Activated CD4-positive, alpha-beta T cell treated with anti-CD3 and anti-CD28 coated beads, Interleukin-2, amount 50 U/mL, for 1 hour (primary cell): ENCODE results near the gene CCL24.
"Not testable (repeated sequence)": the region's sequence is repeated elsewhere in the genome, so short reads cannot be mapped to it uniquely, and the experiment has no call there.

Experiments
- DNase-seq: peaks from one replicate; pipeline ENCODE4 v3.0.0-alpha.2; 2020

CCL24 gene, protein sequence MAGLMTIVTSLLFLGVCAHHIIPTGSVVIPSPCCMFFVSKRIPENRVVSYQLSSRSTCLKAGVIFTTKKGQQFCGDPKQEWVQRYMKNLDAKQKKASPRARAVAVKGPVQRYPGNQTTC

GRCh38 chr7:75813781-75814236 is at the start of gene CCL24:
CCL24 (minus strand) TSS chr7:75813806; CDS start chr7:75813715, 91 bp downstream.
- DNase-seq = no peak

- DNase-seq = no peak
Observed at GRCh38 chr7:75861636-75862035, 48.0 kb upstream of the CCL24 start.

DNA sequence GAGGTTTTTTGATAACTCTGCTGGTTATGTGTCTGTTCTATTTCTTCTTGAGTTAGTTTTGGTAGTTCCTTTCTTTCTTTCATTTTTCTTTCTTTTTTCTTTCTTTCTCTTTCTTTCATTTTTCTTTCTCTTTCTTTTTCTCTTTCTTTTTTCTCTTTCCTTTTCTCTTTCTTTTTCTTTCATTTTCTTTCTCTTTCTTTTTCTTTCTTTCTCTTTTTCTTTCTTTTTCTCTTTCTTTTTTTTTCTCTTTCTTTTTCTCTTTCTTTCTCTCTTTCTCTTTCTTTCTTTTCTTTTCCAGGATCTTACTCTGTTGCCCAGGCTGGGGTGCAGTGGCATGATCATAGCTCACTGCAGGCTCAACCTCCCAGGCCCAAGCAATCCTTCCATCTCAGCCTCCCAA is 44.8 kb upstream of the CCL24 start:
- DNase-seq = no peak

- DNase-seq = no peak
Observed at GRCh38 chr7:75856536-75856935, 42.9 kb upstream of the CCL24 start.

DNA sequence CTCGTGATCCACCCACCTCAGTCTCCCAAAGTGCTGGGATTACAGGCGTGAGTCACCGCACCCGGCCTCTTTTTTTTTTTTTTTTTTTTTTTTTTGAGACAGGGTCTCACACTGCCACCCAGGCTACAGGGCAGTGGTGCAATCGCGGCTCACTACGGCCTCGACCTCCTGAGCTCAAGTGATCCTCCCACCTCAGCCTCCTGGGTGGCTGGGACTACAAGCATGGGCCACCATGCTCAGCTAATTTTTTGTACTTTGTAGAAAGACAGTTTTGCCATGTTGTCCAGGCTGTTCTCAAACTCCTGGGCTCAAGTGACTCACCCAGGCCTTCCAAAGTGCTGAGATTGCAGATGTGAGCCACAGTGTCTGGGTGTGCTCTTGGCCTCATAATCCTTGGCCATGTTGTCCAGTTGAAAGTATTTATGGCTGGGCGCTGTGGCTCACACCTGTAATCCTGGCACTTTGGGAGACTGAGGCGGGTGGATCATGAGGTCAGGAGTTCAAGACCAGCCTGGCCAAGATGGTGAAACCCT is 41.3 kb upstream of the CCL24 start:
- DNase-seq = not testable (repeated sequence)

DNA sequence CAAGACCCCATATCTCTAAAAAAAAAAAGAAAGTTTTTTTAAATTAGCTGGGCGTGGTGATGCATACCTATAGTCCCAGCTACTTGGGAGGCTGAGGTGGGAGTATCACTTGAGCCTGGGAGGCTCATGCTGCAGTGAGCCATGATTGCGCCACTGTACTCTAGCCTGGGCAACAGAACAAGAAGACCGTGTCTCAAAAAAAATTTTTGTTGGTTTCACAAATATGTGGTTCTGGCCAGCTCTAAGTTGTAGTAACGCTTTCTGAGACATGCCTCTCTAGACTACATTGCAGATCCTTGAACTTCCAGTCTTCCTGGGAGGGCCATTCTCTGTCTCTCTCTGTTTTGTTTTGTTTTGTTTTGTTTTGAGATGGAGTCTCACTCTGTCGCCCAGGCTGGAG is 40.6 kb upstream of the CCL24 start:
- no peak for DNase-seq

GRCh38 chr7:75850235-75850634 is 36.6 kb upstream of the CCL24 start:
- no peak for DNase-seq

- no peak for DNase-seq
Observed at GRCh38 chr7:75849573-75849972, 36.0 kb upstream of the CCL24 start.

GRCh38 chr7:75847707-75848106 is 34.1 kb upstream of the CCL24 start:
- no peak for DNase-seq

DNA sequence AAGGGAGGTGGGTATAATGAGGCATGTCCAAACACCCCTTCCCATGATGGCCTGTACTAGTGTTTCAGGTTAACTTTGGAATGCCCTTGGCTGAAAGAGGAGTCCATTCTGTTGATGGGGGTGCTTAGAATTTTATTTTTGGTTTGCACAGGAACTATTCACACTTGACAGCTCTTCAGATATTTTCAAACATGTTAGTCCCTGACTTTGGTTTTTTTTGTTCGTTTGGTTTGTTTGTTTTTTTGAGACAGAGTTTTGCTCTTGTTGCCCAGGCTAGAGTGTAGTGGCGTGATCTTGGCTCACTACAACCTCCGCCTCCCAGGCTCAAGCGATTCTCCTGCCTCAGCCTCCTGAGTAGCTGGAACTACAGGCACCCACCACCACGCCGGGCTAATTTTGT is 31.5 kb upstream of the CCL24 start:
- not testable (repeated sequence) for DNase-seq

DNA sequence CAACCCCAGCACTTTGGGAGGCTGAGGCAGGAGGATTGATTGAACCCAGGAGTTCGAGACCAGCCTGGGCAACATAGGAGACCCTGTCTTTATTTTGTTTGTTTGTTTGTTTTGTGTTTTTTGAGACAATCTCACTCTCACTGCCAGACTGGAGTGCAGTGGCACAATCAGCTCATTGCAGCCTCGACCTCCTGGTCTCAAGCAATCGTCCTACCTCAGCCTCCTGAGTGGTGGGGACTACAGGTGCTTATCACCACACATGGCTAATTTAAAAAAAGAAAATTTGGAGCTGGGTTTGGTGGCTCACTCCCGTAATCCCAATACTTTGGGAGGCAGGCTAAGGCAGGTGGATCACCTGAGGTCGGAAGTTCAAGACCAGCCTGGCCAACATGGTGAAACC is 30.6 kb upstream of the CCL24 start:
- no peak for DNase-seq

DNA sequence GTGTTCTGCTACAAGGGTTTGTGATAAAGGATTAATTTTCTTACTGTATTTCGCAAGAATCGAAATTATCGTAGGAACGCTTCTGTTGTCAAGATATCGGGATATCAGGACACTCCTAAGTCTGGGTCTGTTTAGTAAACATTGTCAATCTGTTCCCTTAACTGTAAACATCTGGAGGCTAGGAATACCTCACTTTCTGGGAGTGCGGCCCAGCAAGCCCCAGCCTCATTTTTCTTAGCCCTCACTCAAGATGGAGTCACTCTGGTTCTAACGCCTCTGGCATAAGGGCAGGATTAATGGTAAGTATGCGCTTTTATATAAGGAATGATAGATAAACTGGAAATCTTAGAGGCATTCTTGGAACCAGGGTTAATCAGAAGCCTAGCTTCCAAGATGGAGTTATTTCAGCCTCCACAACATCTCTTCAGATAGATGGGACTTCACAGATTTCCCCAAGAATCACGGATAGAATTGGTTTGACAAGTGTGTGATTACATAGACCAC is 30.1 kb upstream of the CCL24 start:
- no peak for DNase-seq

DNA sequence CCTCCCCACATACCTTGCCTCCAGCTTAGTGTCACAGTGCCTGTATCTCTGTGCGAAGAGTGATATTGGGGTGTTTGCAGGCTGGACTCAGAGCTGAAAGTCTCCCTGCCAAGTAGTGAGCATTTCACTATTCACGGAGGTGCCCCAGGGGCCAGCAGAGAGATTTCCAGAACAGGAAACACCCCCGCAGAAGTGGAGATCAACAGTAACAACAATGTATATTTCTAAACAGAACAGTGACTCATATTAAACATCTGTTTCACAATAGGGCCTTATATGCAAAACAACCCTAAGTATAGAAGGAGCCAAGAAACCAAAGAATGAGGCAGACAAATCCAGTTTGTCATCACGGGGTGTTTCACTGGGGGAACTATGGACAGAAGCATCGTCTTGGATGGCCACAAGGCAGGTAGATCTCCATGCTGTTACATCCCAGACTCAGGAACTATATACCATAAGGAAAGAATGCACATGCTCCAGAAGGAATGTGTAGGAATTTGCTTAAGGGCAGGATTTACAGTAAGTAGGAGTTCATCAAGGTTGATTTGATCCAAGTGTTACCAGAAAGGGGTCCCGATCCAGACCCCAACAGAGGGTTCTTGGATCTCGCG is 29.3 kb upstream of the CCL24 start:
- no peak for DNase-seq

DNA sequence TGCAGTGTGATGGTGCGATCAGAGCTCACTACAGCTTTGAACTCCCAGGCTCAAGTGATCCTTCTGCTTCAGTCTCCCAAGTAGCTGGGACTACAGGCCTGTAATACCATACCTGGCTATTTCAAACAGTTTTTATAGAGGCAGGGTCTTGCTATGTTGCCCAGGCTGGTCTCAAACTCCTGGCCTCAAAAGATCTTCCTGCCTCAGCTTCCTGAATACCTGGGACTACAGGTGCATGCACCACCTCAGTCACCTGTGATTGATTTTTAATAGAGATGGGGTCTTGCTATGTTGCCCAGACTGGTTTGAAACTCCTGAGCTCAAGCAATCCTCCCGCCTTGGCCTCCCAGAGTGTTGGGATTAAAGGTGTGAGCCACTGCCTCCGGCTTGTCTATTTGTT is 26.4 kb upstream of the CCL24 start:
- no peak for DNase-seq

DNA sequence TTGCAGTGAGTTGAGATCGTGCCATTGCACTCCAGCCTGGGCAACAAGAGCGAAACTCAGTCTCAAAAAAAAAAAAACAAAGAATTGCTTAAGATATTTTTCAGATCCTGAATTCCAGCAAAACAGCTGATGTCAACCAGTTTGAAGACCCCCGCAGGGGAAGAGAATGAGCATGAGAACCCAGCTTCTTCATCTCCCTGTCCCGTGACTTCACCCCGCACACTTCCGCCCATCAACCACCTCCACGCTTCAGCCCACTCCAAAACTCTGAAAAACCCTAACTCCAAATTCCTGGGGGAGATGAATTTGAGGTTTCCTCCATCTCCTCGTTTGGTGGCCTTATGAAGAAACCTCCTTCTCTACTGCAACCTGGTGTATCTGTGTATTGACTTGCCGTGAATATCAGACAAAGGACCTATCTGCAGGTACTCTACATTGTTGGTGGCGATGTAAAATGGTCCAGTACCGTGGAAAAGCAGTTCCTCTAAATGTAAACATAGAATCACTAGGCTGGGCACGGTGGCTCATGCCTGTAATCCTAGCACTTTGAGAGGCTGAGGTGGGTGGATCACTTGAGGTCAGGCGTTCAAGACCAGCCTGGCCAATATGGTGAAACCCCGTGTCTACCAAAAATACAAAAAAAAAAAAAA is 24.8 kb upstream of the CCL24 start:
- DNase-seq = not testable (repeated sequence)

- no peak for DNase-seq
Observed at GRCh38 chr7:75836798-75837197, 23.2 kb upstream of the CCL24 start.

- DNase-seq = no peak
Observed at GRCh38 chr7:75835688-75836285, 22.2 kb upstream of the CCL24 start.

DNA sequence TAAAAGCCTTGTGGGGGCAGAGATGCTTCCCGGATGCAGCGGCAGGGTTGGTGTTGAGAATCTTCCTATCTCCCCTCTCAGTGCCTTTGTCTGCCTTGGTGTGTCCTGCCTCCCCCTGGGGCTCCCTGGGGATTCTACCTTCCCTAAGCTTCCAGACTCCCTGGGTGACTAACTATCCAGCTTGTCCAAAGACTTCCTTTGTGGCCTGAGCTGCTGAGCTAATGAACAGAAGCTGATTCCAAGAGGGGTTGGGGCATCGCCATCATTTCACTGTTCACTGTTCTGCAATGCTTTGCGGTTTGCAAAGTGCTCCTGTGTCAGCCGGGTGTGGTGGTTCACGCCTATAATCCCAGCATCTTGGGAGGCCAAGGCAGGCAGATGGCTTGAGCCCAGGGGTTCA is 20.1 kb upstream of the CCL24 start:
- DNase-seq = not testable (repeated sequence)

DNA sequence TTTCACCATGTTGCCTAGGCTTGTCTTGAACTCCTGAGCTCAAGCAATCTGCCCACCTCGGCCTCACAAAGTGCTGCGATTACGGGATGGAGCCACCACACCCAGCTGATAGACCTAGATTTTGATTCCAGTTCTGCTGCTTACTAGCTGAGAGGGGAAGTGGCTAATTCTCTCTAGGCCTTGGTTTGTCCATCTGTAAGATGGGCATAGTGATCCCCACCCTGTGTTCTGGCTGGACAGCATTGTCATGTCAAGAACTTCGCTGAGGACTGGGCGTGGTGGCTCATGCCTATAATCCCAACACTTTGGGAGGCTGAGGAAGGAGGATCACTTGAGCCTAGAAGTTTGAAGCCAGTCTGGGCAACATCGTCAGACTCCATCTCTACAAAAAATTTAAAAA is 17.4 kb upstream of the CCL24 start:
- DNase-seq = no peak

- DNase-seq = not testable (repeated sequence)
Observed at GRCh38 chr7:75829656-75830055, 16.1 kb upstream of the CCL24 start.

DNA sequence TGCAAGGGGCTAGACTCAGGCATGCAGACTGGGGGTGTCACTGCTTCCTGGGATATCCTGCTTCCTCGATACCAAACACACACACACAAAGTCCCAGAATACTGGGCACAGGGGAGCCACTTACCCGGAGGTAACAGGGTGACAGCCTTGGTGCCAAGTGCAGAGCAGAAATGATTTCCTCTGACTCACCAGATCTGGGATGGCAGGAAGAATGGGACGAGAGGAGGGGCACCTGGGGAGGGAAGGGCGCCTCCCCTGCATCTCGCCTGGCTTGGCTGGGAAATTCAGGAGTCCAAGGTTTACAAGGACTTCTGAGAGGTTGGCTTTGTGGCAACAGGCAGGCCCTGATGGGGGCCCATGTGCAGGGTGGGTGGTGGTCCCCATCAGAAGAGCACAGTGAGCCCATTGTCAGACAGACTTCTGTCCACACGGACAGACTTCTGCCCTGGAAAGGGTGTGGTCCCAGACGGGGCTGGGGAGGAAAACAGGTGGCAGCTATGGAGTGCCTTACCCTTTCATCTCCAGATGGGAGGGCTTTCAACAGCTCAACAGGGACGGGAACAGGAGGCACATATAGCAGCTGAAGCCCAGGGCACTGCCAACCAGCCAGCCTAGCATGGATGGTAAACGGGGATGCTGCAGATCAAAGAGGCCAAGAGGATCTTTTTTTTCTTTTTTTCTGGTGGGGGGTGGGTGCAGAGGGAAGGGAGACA is 9.7 kb upstream of the CCL24 start:
- no peak for DNase-seq

- DNase-seq = no peak
Observed at GRCh38 chr7:75820688-75821087, 7.1 kb upstream of the CCL24 start.

GRCh38 chr7:75819711-75820110 is 6.1 kb upstream of the CCL24 start:
- no peak for DNase-seq
